Measurements from ENCODE around the gene POU4F1. TPM values are rescaled to one million over a fixed set of nuclear protein-coding genes. Genes with fewer than 3 reads are reported as not detected.

POU4F1 gene
- total RNA-seq, 1 donor from 2014 or later: 3.2 TPM

DNA sequence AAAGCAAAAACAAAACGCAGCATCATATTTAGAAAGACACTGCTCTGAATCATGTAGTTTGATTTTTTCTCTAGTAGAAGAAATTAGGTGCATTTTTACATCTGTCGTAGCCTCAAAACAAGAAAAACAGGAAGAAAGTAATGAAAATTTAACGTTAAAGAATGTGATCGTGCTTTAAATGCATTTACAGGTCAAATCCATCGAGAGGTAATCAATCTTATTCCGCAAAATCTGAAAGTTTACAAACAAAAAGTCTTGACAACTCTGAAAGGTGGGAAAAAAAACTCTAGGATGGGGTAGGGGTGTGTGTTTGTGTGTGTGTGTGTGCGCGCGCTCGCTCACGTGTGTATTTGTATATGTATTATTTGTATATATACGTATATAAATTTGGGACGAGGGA lies 10.2 kb downstream of the POU4F1 start:
- peaks cover 19% of the 10 kb centered on the region for H3K4me1 Mint-ChIP-seq (ENCODE audit: unreplicated experiment)
- H3K4me3 Mint-ChIP-seq (ENCODE audit: unreplicated experiment): no peak overlapping the region
- H3K9me3 Mint-ChIP-seq (ENCODE audit: unreplicated experiment): no peaks in the 10 kb centered on the region
- peaks cover 19% of the 10 kb centered on the region for H3K27me3 Mint-ChIP-seq (ENCODE audit: unreplicated experiment)
- DNase-seq (ENCODE audit: low spot score): no peak
- H3K36me3 Mint-ChIP-seq (ENCODE audit: low read depth, unreplicated experiment): no peaks in the 10 kb centered on the region
- H3K27ac Mint-ChIP-seq (ENCODE audit: unreplicated experiment): no peak overlapping the region
- TF ChIP-seq, protein P1, sequence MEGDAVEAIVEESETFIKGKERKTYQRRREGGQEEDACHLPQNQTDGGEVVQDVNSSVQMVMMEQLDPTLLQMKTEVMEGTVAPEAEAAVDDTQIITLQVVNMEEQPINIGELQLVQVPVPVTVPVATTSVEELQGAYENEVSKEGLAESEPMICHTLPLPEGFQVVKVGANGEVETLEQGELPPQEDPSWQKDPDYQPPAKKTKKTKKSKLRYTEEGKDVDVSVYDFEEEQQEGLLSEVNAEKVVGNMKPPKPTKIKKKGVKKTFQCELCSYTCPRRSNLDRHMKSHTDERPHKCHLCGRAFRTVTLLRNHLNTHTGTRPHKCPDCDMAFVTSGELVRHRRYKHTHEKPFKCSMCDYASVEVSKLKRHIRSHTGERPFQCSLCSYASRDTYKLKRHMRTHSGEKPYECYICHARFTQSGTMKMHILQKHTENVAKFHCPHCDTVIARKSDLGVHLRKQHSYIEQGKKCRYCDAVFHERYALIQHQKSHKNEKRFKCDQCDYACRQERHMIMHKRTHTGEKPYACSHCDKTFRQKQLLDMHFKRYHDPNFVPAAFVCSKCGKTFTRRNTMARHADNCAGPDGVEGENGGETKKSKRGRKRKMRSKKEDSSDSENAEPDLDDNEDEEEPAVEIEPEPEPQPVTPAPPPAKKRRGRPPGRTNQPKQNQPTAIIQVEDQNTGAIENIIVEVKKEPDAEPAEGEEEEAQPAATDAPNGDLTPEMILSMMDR (IDR thresholded peaks at IDR 0.05; ENCODE audit: unreplicated experiment): no peak

DNA sequence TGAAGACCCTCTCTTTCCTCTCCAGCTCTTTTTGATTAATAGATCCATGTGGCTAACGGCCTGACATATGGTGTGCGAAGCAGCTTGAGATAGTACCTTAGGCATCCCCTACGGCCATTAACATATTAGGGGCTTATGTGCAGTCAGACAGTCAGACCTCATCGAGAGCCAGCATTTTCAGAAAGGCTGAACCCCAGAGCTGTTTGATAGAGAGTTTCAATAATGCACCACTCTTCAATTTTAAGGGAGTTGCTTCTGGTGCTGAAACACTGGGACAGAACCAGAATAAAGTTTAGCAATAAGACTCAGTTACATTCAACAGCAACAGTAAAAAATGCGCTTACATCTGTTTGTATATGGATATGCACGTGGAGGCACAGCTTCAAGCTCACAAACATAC lies 10.8 kb downstream of the POU4F1 start:
- TF ChIP-seq, protein P1 (IDR thresholded peaks at IDR 0.05; ENCODE audit: unreplicated experiment): no peak
- Mint-ChIP-seq H3K9me3 (ENCODE audit: unreplicated experiment) (no peaks in the 10 kb centered on the region), H3K4me1 (ENCODE audit: unreplicated experiment) (peaks cover 17% of the 10 kb centered on the region), H3K27ac (ENCODE audit: unreplicated experiment) (no peak overlapping the region), H3K27me3 (ENCODE audit: unreplicated experiment) (peaks cover 20% of the 10 kb centered on the region), H3K36me3 (ENCODE audit: low read depth, unreplicated experiment) (no peaks in the 10 kb centered on the region), H3K4me3 (ENCODE audit: unreplicated experiment) (no peak overlapping the region)
- DNase-seq (ENCODE audit: low spot score): no peak

DNA sequence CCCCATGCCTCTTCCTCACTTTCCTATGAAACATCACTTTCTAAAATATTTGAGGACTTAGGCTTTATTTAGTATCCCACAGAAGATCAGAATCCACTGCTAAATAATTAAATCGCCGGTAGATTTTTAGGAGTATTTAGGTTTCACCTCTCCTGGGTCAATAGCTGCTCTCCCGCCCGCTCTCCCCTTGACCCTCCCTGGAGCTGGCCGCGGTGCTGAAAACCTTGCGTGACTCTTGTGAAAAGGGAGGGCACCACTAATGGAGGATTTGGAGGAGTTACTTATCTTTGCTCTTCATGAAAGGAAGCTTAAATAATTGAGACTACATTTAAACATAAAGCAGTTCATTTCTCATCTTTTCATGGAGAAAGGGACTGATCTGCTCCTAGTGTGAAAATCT lies 14.1 kb downstream of the POU4F1 start:
- TF ChIP-seq, protein P1 (IDR thresholded peaks at IDR 0.05; ENCODE audit: unreplicated experiment): no peak
- peak; percentile 78 for DNase-seq (ENCODE audit: low spot score)

DNA sequence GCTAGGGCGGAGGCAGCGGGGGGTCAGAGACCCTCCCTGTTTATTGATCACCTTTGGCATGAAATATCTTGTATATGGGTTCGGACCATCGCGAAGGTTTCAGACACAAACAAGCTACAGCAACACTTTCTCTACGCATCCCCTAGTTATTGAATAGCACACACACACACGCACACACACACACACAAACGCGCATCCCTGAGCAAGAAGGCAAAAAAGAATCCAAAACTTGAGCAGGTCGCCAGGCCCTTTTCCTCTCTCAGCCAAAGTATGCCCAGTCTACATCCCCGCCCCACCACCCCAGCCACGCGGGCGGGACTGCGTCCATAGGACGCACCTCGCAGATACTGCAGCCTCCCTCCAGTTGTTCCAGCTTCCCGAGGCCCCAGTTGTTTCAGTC lies 16.0 kb downstream of the POU4F1 start:
- Mint-ChIP-seq H3K36me3 (ENCODE audit: low read depth, unreplicated experiment) (no peaks in the 10 kb centered on the region), H3K9me3 (ENCODE audit: unreplicated experiment) (no peaks in the 10 kb centered on the region), H3K27ac (ENCODE audit: unreplicated experiment) (no peak overlapping the region), H3K4me1 (ENCODE audit: unreplicated experiment) (peaks cover 5% of the 10 kb centered on the region), H3K27me3 (ENCODE audit: unreplicated experiment) (peaks cover 6% of the 10 kb centered on the region), H3K4me3 (ENCODE audit: unreplicated experiment) (no peak overlapping the region)
- no peak for DNase-seq (ENCODE audit: low spot score)
- TF ChIP-seq, protein P1 (IDR thresholded peaks at IDR 0.05; ENCODE audit: unreplicated experiment): no peak

More for the DNA sequence above, 14.1 kb downstream of the POU4F1 start:
- Mint-ChIP-seq H3K4me3 (ENCODE audit: unreplicated experiment) (no peak overlapping the region), H3K27me3 (ENCODE audit: unreplicated experiment) (peaks cover 14% of the 10 kb centered on the region), H3K36me3 (ENCODE audit: low read depth, unreplicated experiment) (no peaks in the 10 kb centered on the region), H3K9me3 (ENCODE audit: unreplicated experiment) (no peaks in the 10 kb centered on the region), H3K27ac (ENCODE audit: unreplicated experiment) (no peak overlapping the region), H3K4me1 (ENCODE audit: unreplicated experiment) (peaks cover 11% of the 10 kb centered on the region)

GRCh38 chr13:78586706-78587105 lies 16.6 kb downstream of the POU4F1 start:
- Mint-ChIP-seq H3K9me3 (ENCODE audit: unreplicated experiment) (no peaks in the 10 kb centered on the region), H3K27me3 (ENCODE audit: unreplicated experiment) (peaks cover 6% of the 10 kb centered on the region)
- peak; percentile 61 for DNase-seq (ENCODE audit: low spot score)

More at GRCh38 chr13:78586706-78587105, 16.6 kb downstream of the POU4F1 start:
- H3K27ac Mint-ChIP-seq (ENCODE audit: unreplicated experiment): no peak overlapping the region
- no peak overlapping the region for H3K4me3 Mint-ChIP-seq (ENCODE audit: unreplicated experiment)
- H3K36me3 Mint-ChIP-seq (ENCODE audit: low read depth, unreplicated experiment): no peaks in the 10 kb centered on the region
- peaks cover 5% of the 10 kb centered on the region for H3K4me1 Mint-ChIP-seq (ENCODE audit: unreplicated experiment)
- TF ChIP-seq, protein P1 (IDR thresholded peaks at IDR 0.05; ENCODE audit: unreplicated experiment): peak; percentile 64
